GM18861 (cell line): ENCODE data around the gene ITPKB.

ENCODE experiments used
- ATAC-seq: cut with Tn5 transposase; IDR thresholded peaks from one replicate; pipeline ENCODE4 v1.9.1; 2021; ENCODE audit not compliant: unreplicated experiment

The ITPKB gene

GRCh38 chr1:226708342-226708780 is 30.7 kb downstream of the ITPKB start:
- ATAC-seq, result no peak

- no peak for ATAC-seq
Observed at GRCh38 chr1:226706684-226707083, 32.4 kb downstream of the ITPKB start.

GRCh38 chr1:226704169-226704937 is 34.7 kb downstream of the ITPKB start:
- no peak for ATAC-seq

- peak; percentile 52 for ATAC-seq
Observed at GRCh38 chr1:226702957-226703831, 35.9 kb downstream of the ITPKB start.

GRCh38 chr1:226702318-226702956 is 36.6 kb downstream of the ITPKB start:
- no peak for ATAC-seq

- no peak for ATAC-seq
Observed at GRCh38 chr1:226700861-226701260, 38.2 kb downstream of the ITPKB start.

- no peak for ATAC-seq
Observed at GRCh38 chr1:226699166-226699565, 39.9 kb downstream of the ITPKB start.

- no peak for ATAC-seq
Observed at GRCh38 chr1:226698659-226699058, 40.4 kb downstream of the ITPKB start.

GRCh38 chr1:226697929-226698544 is 41.0 kb downstream of the ITPKB start:
- peak; percentile 15 for ATAC-seq

GRCh38 chr1:226697151-226697928 is 41.7 kb downstream of the ITPKB start:
- ATAC-seq, result peak; percentile 69

GRCh38 chr1:226696547-226696946 is 42.5 kb downstream of the ITPKB start:
- no peak for ATAC-seq

- ATAC-seq, result no peak
Observed at GRCh38 chr1:226695335-226695900, 43.7 kb downstream of the ITPKB start.

- ATAC-seq, result no peak
Observed at GRCh38 chr1:226692823-226693222, 46.3 kb downstream of the ITPKB start.

GRCh38 chr1:226692051-226692792 is 46.9 kb downstream of the ITPKB start:
- no peak for ATAC-seq

GRCh38 chr1:226691247-226691646 is 47.8 kb downstream of the ITPKB start:
- no peak for ATAC-seq

- no peak for ATAC-seq
Observed at GRCh38 chr1:226690460-226690982, 48.6 kb downstream of the ITPKB start.

GRCh38 chr1:226688808-226689207 is 50.3 kb downstream of the ITPKB start:
- ATAC-seq, result no peak

GRCh38 chr1:226688056-226688748 is 50.9 kb downstream of the ITPKB start:
- ATAC-seq, result no peak
